Erythroblast (primary cell): Measurements from ENCODE around the gene CLDN8.

Source experiments
- GATA1 ChIP-seq: IDR thresholded peaks from 2 replicates; pipeline ENCODE4 v1.6.1; 2011; ENCODE audit warnings: low read depth, mild to moderate bottlenecking, control low read depth, low read length, moderate library complexity
- POLR2A ChIP-seq: IDR thresholded peaks from 2 replicates; pipeline ENCODE4 v1.6.1; 2011; ENCODE audit warnings: mild to moderate bottlenecking, low read length

DNA sequence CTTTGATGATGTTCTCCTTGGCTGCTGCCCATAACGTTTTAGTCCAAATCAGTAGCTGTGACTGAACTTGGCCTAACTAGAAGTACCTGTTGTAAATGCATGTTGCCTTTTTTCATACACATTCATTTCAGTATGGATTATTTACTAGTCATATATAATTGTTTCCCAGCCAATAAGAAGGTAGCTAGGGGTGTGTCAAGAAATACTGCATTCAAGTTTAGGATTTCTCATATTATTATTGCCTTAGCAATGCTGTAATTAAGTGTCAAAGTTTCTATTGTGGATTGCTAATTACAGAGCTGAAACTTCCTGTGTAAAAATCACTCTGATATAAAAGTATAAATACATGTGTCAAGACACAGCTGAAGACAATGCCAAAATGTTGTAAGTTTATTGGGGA is 49.2 kb downstream of the CLDN8 start, which contains the start of gene CLDN17:
- no peak for TF ChIP-seq POLR2A
- TF ChIP-seq GATA1, result no peak
